Body of pancreas (tissue), 4 donors: ENCODE data around the gene MSL1. TPM values are rescaled to one million over a fixed set of nuclear protein-coding genes. Genes with fewer than 3 reads are reported as not detected.

Experiments
- ATAC-seq: fragments of 150-250 bp; one replicate; pipeline ENCODE4 v1.9.1; 2016
- DNase-seq, 4 donors: peaks; one replicate each; pipeline ENCODE4 v3.0.0-alpha.2; 2019
- H3K27ac ChIP-seq, 4 donors: fragments of 200-600 bp; sonication (generic); 1 replicate in 3 of 4; 2 replicates in 1 of 4; pipeline versions ENCODE4 v1.5.1 to v1.6.1; 2016 to 2019; ENCODE audit warnings: mild to moderate bottlenecking in 1 of 4, mixed read lengths in 1 of 4, moderate library complexity in 1 of 4
- H3K27me3 ChIP-seq, 2 donors: fragments of 200-600 bp; sonication (generic); one replicate each; pipeline ENCODE4 v1.6.0; 2016; ENCODE audit warnings: mild to moderate bottlenecking in 1 of 2
- H3K36me3 ChIP-seq, 2 donors: fragments of 200-600 bp; sonication (generic); replicated peaks in 1 of 2; 2 replicates each; pipeline ENCODE4 v1.5.1; 2016; ENCODE audit warnings: low read depth in 2 of 2; ENCODE audit not compliant: insufficient read depth in 1 of 2
- H3K4me1 ChIP-seq: fragments of 200-600 bp; sonication (generic); one replicate; pipeline ENCODE4 v1.6.0; 2016
- H3K4me3 ChIP-seq, 2 donors: fragments of 200-600 bp; sonication (generic); 1 replicate in 1 of 2; 2 replicates in 1 of 2; pipeline ENCODE4 v1.5.1; 2016 to 2019
- H3K9me3 ChIP-seq, 3 donors: fragments of 200-600 bp; sonication (generic); 1 replicate in 2 of 3; 2 replicates in 1 of 3; pipeline ENCODE4 v1.5.1; 2016
- CTCF ChIP-seq, 7 experiments: fragments of 450-650 bp in 4 of 7; fragments of 200-600 bp in 3 of 7; sonication (generic) in 3 of 7; IDR thresholded peaks; one replicate each; pipeline ENCODE4 v1.5.1; 2016 to 2019; ENCODE audit warnings: antibody characterized with exemption in 7 of 7
- POLR2A ChIP-seq, 3 donors: fragments of 450-650 bp; IDR thresholded peaks; one replicate each; pipeline ENCODE4 v1.6.1; 2016; ENCODE audit warnings: antibody characterized with exemption in 3 of 3, mild to moderate bottlenecking in 2 of 3
- WGBS, 2 donors: methylation state at CpG; one replicate each; pipeline ENCODE4 v1.1.5; 2017; 5-methylcytosine and 5-hydroxymethylcytosine counted together
- intact Hi-C: fragments of 100-400 bp; cut with DNase I; formaldehyde crosslinking; loops from one replicate; pipeline ENCODE4 v1.15.1; 2023
- total RNA-seq, 2 donors: library from RNA; depleted of rRNA; stranded (reverse); fragments of >200 nt; gene quantifications; one replicate each; pipeline ENCODE4 v1.1.0, GENCODE V29; 2016

The MSL1 gene
- total RNA-seq, 2 donors from 2014 or later = 75.5 to 157 TPM

GRCh38 chr17:40112718-40113109 lies 9.1 kb upstream of the MSL1 start:
- no peaks in the 10 kb centered on the region for H3K9me3 ChIP-seq
- TF ChIP-seq POLR2A (IDR thresholded peaks at IDR 0.05) = no peak
- TF ChIP-seq CTCF (IDR thresholded peaks at IDR 0.05) = no peak
- ATAC-seq = no peak
- H3K27me3 ChIP-seq = no peaks in the 10 kb centered on the region
- no peak for DNase-seq
- H3K27ac ChIP-seq = peak overlapping the region; percentile 85 to 98 (median 93)
- intact Hi-C loops = no loop called here
- WGBS, 2 donors = 49 to 53% methylated on average over 4 of the region's 4 CpGs
- H3K4me1 ChIP-seq = peaks cover 80% of the 10 kb centered on the region
- no peaks in the 10 kb centered on the region for H3K36me3 ChIP-seq
- H3K4me3 ChIP-seq = no peak overlapping the region

GRCh38 chr17:40113110-40113906 lies 8.5 kb upstream of the MSL1 start:
- Histone ChIP-seq H3K36me3 (no peaks in the 10 kb centered on the region), H3K4me1 (peaks cover 74% of the 10 kb centered on the region), H3K4me3 (no peak overlapping the region), H3K27ac (peak overlapping the region; percentile 85 to 98 (median 93)), H3K9me3 (no peaks in the 10 kb centered on the region), H3K27me3 (no peaks in the 10 kb centered on the region)
- intact Hi-C loops = no loop called here
- DNase-seq = peak; percentile 94 to 96 (median 96)
- 0% methylated on average over 17 of the region's 17 CpGs for WGBS, 2 donors
- TF ChIP-seq POLR2A (IDR thresholded peaks at IDR 0.05) (peak in 2 of 3 donors; percentile 36 to 51), CTCF (IDR thresholded peaks at IDR 0.05) (peak; percentile 65 to 99 (median 96))
- ATAC-seq = peak; percentile 76

- DNase-seq (no peak), ATAC-seq (no peak)
- Histone ChIP-seq H3K4me3 (no peak overlapping the region), H3K4me1 (peaks cover 68% of the 10 kb centered on the region), H3K27ac (peak overlapping the region; percentile 85 to 98 (median 93)), H3K27me3 (no peaks in the 10 kb centered on the region), H3K9me3 (no peaks in the 10 kb centered on the region), H3K36me3 (no peaks in the 10 kb centered on the region)
- intact Hi-C loops = no loop called here
- 27 to 43% methylated on average over 5 of the region's 5 CpGs for WGBS, 2 donors
- TF ChIP-seq POLR2A (IDR thresholded peaks at IDR 0.05) (no peak), CTCF (IDR thresholded peaks at IDR 0.05) (no peak)
Measured at GRCh38 chr17:40113907-40114245, 7.9 kb upstream of the MSL1 start.

- Histone ChIP-seq H3K27me3 (no peaks in the 10 kb centered on the region), H3K27ac (peak overlapping the region; percentile 85 to 98 (median 93)), H3K4me1 (peaks cover 56% of the 10 kb centered on the region), H3K4me3 (no peak overlapping the region), H3K9me3 (no peaks in the 10 kb centered on the region), H3K36me3 (no peaks in the 10 kb centered on the region)
- WGBS, 2 donors = 27 to 35% methylated on average over 2 of the region's 2 CpGs
- intact Hi-C loops = no loop called here
- no peak for ATAC-seq
- no peak for DNase-seq
- no peak for TF ChIP-seq POLR2A (IDR thresholded peaks at IDR 0.05)
- no peak for TF ChIP-seq CTCF (IDR thresholded peaks at IDR 0.05)
Measured at GRCh38 chr17:40115101-40115436, 6.7 kb upstream of the MSL1 start.
